CD4-positive, alpha-beta T cell treated with Interleukin-6 at 100 ng/mL for 8 hours (primary cell): Measurements from ENCODE around the gene IER5.
"Not testable (repeated sequence)": the region's sequence is repeated elsewhere in the genome, so short reads cannot be mapped to it uniquely, and the experiment has no call there.

ENCODE experiments used
- DNase-seq: peaks from one replicate; pipeline ENCODE4 v3.0.0-alpha.2; 2020; ENCODE audit warnings: mixed read lengths, low spot score

IER5 gene

GRCh38 chr1:181115971-181116370, 27.5 kb downstream of the IER5 start:
- DNase-seq: not testable (repeated sequence)

DNA sequence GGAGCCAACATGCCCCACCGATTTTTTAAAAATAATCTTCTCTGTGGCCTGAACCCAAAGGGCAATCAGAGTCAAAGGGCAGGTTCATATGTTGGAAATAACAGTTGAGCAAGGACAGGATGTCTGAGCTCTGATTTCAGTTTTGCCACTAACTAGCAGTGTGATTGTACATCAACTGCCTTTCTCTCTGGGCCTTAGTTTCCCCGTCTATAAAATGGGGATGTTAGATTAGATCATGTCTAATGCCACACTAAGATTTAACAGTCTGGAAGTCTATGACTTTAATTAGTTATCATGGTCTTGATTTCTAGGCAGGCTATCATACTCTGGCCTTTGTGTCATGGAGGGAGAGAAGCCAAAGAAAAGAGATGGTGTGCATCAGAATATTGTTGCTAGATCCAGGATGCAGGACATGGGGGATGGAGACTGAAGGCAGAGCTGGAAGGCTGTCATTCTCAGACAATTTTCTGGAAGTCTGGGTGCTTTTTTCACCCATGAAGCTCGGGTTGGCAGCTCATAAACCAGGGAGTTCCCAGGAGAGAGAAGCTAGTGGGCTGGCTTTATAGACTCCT, 28.4 kb downstream of the IER5 start:
- no peak for DNase-seq

- no peak for DNase-seq
Observed at GRCh38 chr1:181117648-181118449, 29.3 kb downstream of the IER5 start.

GRCh38 chr1:181119093-181119989, 30.8 kb downstream of the IER5 start:
- no peak for DNase-seq

GRCh38 chr1:181120924-181121323, 32.4 kb downstream of the IER5 start:
- no peak for DNase-seq

- DNase-seq: no peak
Observed at GRCh38 chr1:181121498-181121897, 33.0 kb downstream of the IER5 start.

GRCh38 chr1:181122222-181122621, 33.7 kb downstream of the IER5 start:
- no peak for DNase-seq

- DNase-seq: no peak
Observed at GRCh38 chr1:181123173-181123572, 34.7 kb downstream of the IER5 start.

DNA sequence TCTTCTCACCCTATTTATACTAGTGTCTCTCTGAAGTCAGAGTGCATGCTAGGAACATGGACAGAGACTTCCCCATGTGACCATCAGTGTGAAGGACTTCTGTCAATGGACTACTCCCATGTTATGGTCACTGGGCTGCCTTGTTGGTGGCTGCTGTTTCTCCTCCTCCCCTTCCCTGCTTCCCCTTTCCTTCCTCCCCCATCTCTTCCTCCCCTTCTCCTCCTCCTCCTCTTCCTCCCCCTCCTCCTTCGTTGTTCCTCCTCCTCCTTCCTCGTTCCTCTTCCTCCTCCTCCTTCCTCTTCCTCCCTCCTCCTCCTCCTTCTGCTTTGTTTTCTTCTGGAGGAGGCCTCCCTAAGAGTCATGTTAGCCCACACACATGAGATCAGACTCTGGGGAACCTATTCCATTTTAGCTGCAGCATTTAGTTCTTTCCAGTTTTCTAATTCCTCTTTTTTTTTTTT, 35.8 kb downstream of the IER5 start:
- no peak for DNase-seq

DNA sequence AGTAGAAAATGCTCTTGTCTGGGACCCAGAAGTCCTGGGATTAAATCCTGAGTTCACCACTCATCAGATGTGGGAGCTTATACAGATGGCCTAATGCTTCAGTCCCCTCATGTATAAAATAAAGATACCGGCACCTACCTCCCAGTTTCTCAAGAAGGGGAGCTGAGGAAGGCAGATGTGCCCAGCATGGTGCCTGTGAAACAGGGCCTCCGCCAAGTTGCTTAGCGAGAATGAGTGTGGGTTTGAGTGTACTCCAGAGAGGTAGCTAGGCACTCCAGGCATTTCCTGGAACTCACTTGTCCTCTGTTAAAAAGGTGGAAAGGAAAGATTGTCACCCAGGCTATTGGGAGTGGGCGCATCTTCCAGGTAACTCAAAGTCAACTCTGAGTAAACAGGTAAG, 37.8 kb downstream of the IER5 start:
- no peak for DNase-seq

GRCh38 chr1:181126871-181127587, 38.5 kb downstream of the IER5 start:
- DNase-seq: no peak

DNA sequence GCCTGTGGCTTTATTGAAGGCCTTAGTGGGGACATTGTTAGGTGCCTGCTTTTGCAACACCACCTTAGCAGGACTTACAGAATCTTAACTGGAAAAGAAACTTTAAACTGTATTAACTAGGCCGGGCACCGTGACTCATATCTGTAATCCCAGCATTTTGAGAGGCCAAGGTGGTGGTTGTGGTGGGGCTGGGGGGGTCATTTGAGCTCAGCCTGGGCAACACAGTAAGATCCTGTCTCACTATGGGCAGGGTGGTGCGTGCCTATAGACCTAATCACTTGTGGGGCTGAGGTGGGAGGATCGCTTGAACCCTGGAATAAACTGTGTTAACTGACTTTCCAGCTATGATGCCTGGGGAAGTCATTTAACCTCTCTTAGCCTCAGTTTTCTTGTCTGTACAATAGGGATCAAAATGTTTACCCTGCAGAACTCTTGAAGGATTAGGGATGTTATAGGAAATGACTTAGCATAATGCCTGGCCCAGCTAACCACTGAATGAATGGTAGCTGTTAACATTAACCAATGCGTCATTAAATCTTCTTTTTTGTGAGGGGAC, 39.5 kb downstream of the IER5 start:
- no peak for DNase-seq

DNA sequence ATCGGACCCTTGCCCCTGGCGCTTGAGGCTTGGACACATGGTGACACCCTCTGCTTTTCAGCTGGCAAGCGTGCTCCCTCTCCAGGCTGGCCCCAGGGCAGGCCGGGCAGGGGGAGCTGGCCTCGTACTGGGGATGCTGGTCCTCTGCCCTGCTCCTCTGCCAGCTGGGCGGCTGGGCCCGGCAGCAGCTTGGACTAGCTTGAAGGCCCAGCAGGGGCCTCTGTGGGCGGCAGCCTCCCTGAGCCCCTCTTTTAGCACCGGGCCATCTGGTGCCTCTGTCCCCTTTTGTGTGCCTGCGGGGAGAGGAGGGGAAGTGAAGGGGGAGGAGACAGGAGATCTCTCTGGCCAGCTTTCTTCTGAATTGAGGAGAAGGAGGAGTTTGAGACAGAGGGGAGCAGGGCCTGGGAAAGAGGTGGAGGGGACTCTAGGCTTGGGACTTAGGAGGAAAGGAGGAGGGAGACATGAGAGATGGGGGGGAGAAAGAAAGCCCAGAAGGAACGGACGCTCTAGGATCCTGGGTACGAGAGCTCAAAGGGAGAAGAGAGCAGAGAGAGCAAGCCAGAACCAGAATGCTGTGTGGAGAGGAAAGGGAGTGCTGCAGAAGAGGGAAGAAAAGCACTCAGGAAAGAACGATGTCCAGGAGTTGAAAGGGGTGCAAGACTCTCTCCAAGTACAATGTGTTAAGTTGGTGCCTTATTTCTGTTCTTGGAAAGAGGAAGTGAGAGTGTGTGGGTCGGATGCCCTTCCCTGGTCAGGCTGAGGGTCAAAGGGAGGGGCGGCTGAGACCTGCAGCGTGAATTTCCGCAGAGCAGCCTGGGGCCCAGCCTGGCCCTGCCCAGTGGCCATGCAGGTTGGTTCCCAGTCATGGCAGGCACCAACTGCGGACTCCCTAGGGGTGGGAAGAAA, 40.3 kb downstream of the IER5 start:
- DNase-seq: no peak

GRCh38 chr1:181129771-181130606, 41.5 kb downstream of the IER5 start:
- no peak for DNase-seq

GRCh38 chr1:181131255-181131941, 42.9 kb downstream of the IER5 start:
- DNase-seq: no peak

- DNase-seq: no peak
Observed at GRCh38 chr1:181133441-181133951, 45.0 kb downstream of the IER5 start.

- DNase-seq: no peak
Observed at GRCh38 chr1:181133969-181134418, 45.5 kb downstream of the IER5 start.

- peak; percentile 8 for DNase-seq
Observed at GRCh38 chr1:181134543-181135436, 46.3 kb downstream of the IER5 start.
